Measurements from ENCODE around the gene CHAC1. TPM values are rescaled to one million over a fixed set of nuclear protein-coding genes. Genes with fewer than 3 reads are reported as not detected.

Gene CHAC1
- total RNA-seq, 1 donor: 0.52 TPM

GRCh38 chr15:40992241-40992741, 39.0 kb downstream of the CHAC1 start:
- no peaks in the 10 kb centered on the region for H3K4me1 ChIP-seq (ENCODE audit: insufficient read depth, low read length)
- H3K27me3 ChIP-seq (ENCODE audit: insufficient read depth, low read length): no peaks in the 10 kb centered on the region
- H3K4me3 ChIP-seq (ENCODE audit: low read length): no peak overlapping the region
- H3K9me3 ChIP-seq (ENCODE audit: low read depth, low read length): no peaks in the 10 kb centered on the region

DNA sequence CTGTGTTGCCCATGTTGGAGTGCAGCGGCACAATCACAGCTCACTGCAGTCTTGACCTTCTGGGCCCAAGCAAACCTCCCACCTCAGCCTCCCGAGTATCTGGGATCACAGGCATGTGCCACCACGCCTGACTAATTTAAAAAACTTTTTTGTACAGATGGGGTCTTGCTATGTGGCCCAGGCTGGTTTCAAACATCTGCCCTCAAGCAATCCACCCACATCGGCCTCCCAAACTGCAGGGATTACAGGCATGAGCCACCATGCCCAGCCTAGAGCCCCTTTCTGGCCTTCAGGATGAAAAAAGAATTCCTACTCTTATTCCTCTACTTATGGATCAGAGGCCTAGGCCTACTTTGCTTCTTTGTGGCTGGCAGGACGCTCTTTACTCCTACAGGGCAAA, 39.6 kb downstream of the CHAC1 start:
- Histone ChIP-seq H3K9me3 (ENCODE audit: low read depth, low read length) (no peaks in the 10 kb centered on the region), H3K4me3 (ENCODE audit: low read length) (no peak overlapping the region), H3K27me3 (ENCODE audit: insufficient read depth, low read length) (no peaks in the 10 kb centered on the region), H3K4me1 (ENCODE audit: insufficient read depth, low read length) (no peaks in the 10 kb centered on the region)

DNA sequence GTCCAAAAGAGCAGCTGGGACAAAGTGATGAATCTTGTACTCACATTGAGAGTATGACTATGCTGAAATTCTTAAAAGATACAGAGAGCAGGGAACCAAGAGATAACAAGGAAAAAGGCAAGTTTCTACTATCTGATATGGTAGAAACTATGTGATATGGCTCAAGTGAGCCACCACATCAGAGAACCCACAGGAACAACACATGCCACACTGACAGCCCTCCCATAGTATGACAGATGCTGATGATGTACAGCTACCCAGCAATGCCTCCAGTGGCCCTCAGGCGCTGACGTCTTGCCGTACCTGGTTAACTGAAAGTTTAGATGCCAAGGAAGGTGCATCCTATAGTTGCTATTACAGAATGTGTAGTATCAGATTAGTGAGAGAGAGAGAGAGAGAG, 42.4 kb downstream of the CHAC1 start:
- Histone ChIP-seq H3K4me3 (ENCODE audit: low read length) (no peak overlapping the region), H3K9me3 (ENCODE audit: low read depth, low read length) (no peaks in the 10 kb centered on the region), H3K4me1 (ENCODE audit: insufficient read depth, low read length) (no peaks in the 10 kb centered on the region), H3K27me3 (ENCODE audit: insufficient read depth, low read length) (no peaks in the 10 kb centered on the region)

DNA sequence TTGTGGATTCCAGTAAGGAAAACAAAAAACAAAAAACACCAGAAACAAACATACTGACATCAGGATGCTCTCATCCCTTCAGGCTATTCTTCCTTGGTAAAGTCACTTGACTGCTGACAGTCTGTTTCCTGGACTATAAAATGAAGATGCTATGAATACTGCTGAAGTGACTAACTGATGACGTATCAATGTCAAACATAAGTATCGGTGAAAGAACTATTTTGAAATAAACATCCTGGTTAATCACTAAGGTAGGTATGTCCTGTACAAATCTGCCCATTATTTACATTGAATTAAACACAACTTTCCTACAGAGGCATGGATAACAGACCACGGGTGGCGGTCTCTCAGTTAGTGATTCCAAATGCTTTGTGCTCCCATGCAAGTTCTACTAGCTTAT, 45.9 kb downstream of the CHAC1 start:
- Histone ChIP-seq H3K4me3 (ENCODE audit: low read length) (no peak overlapping the region), H3K27me3 (ENCODE audit: insufficient read depth, low read length) (no peaks in the 10 kb centered on the region), H3K4me1 (ENCODE audit: insufficient read depth, low read length) (no peaks in the 10 kb centered on the region)

GRCh38 chr15:41001524-41002214, 48.4 kb downstream of the CHAC1 start:
- no peaks in the 10 kb centered on the region for H3K9me3 ChIP-seq (ENCODE audit: low read depth, low read length)
- no peaks in the 10 kb centered on the region for H3K27me3 ChIP-seq (ENCODE audit: insufficient read depth, low read length)
- H3K4me1 ChIP-seq (ENCODE audit: insufficient read depth, low read length): no peaks in the 10 kb centered on the region
- no peak overlapping the region for H3K4me3 ChIP-seq (ENCODE audit: low read length)

More for the DNA sequence above, 45.9 kb downstream of the CHAC1 start:
- no peaks in the 10 kb centered on the region for H3K9me3 ChIP-seq (ENCODE audit: low read depth, low read length)

DNA sequence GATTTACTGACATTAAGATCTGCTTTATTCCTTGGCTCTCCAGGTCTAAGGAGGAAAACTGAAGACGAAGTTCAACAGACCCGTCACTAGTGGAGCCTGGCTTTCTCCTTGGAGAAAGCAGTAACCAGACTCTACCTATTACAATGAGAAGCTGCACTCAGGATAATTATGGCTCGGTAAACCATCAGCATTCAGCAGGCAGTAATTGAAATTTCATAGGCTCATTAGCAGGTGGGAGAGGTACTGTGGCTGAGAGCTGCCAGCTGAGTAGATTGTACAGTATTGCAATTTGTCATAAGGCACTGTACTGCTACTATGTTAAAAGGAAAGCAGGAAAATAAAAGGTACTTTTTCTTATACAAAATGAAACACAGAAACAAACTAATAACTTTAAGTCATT, 51.2 kb downstream of the CHAC1 start:
- H3K27me3 ChIP-seq (ENCODE audit: insufficient read depth, low read length): no peaks in the 10 kb centered on the region
- no peak overlapping the region for H3K4me3 ChIP-seq (ENCODE audit: low read length)
- no peaks in the 10 kb centered on the region for H3K4me1 ChIP-seq (ENCODE audit: insufficient read depth, low read length)
- no peaks in the 10 kb centered on the region for H3K9me3 ChIP-seq (ENCODE audit: low read depth, low read length)

Other genes with a start within 250 kb of the CHAC1 start
- 13.9 TPM for gene RMDN3, start 198.2 kb upstream of the CHAC1 start, total RNA-seq
- gene GCHFR, start 189.4 kb upstream of the CHAC1 start, total RNA-seq: 15.5 TPM
- 0.73 TPM for gene C15orf62, start 183.5 kb upstream of the CHAC1 start, total RNA-seq
- gene ZFYVE19, start 146.4 kb upstream of the CHAC1 start, total RNA-seq: 7.2 TPM
- gene DNAJC17, start 146.0 kb upstream of the CHAC1 start, total RNA-seq: 7.2 TPM
- gene PPP1R14D, start 124.8 kb upstream of the CHAC1 start, total RNA-seq: not detected
- 4.2 TPM for gene SPINT1, start 109.4 kb upstream of the CHAC1 start, total RNA-seq
- not detected for gene RHOV, start 79.2 kb upstream of the CHAC1 start, total RNA-seq
- gene VPS18, start 59.0 kb upstream of the CHAC1 start, total RNA-seq: 28.7 TPM
- not detected for gene DLL4, start 24.1 kb upstream of the CHAC1 start, total RNA-seq
- gene INO80, start 162.8 kb downstream of the CHAC1 start, total RNA-seq: 27.3 TPM

All from mononuclear cell (primary cell).